NCI-H226 (cell line): ENCODE results near the gene PPP4R2.

Experiments
- DNase-seq: peaks from one replicate; pipeline ENCODE4 v3.0.0-alpha.2; 2015

The PPP4R2 gene

DNA sequence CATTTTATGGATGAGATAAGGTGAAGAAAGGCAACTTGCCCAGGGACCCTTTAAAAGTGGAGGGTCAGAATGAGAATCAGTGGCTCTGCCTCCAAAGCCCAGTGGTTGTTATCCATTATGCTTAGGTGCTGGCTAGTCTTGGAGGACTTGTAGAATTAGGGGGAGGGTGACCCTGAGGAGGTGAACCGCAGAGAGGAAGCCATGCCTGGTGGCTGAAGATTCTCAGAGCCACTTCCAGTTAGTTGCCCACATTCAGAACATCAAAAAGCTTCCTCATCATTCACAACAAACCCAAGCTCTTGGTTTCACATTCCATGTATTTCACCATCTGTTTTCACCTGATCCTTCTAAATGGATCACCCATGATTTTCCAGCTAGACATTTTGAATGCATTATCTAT, 76.0 kb downstream of the PPP4R2 start:
- no peak for DNase-seq

- peak; percentile 17 for DNase-seq
These were observed 76.6 kb downstream of the PPP4R2 start for GRCh38 chr3:73073091-73073707.

DNA sequence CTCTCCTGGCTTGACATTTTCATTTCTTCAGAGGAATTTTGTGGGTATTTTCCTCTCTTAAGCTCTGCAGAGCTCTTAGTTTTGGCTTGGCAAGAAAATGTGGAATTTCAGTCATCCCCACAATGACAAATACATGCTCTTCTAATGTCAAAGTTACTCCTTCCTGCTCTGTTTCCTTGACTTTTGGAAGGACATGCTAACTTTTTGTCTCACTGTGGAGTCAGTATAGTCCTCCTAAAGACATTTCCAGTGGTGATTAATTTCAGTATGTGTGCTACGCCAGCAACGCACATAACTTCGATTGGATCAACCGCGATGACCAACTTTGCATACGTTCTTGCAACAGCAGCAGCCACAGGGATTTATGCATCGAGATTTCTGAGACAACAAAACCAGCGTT, 78.2 kb downstream of the PPP4R2 start:
- no peak for DNase-seq

DNA sequence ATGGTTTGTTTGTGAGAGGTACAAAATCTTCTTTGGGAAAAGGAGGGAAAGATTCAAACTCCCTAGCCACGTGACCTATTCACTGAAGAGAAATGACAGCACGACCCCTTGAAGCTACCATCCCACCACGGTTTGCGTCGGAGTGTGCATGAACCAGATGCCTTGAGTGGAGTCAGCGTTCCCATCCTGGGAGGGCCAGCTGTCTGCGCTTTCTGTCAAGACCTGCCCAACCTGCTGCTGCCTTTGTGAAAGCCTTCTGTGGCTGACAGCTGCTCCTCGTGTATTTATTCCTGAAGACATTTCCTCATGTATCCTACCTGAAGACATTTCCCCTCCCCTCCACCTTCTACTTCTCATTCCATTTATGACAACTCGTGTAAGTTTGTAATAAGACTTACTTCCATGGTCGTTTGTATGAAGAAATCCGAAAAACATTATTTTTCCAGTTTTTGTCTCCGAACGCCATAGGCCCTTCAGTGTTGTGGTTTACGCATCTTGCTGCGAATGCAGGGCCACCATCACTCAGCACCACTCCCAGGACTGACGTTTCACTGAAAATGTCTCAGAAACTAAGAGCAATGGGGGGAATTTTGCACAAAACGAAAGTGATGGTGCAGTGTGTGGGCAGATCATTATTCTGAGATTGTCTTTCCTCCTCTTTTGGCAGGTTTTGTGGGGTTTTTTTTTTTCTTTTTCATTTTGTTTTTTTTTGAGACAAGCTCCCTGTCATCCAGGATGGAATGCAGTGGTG, 83.8 kb downstream of the PPP4R2 start:
- no peak for DNase-seq

DNA sequence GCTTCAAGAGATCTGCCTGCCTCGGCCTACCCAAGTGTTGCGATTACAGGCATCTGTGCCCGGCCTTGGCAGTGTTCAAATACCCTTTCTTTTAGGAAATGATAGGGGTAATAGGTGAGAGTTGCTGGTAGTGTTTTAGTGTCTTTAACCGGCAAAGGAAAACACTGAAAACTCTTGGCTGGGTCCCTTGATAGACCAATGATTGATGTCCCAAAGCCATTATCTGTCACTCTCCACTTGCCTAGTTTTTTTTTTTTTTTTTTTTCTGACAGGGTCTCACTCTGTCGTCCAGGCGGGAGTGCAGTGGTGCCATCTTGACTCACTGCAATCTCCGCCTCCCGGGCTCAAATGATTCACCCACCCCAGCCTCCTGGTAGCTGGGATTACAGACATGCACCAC, 84.5 kb downstream of the PPP4R2 start:
- no peak for DNase-seq

- DNase-seq = no peak
These were observed 87.6 kb downstream of the PPP4R2 start for GRCh38 chr3:73084170-73084569.

DNA sequence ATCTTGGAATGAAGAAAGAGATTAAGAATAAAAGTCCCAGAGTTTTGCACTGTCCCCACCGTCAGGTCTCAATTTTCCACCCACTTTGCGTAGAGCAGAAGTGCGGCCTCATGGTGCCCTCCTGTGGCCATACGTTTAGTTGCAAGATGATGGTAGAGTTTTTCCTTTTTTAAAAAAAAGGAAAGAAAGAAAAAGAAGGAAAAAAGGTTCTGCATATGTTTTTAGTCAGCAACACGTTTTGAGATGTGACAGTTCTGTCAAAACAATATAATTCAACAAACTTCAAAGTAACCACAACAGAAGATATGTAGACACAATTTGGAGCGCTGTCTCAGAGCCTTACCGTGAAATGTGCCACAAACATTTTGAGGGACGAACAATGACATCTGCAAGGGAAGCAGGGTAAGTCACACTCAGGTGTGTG, 89.5 kb downstream of the PPP4R2 start:
- DNase-seq = no peak

GRCh38 chr3:73094129-73094528, 97.5 kb downstream of the PPP4R2 start:
- no peak for DNase-seq

DNA sequence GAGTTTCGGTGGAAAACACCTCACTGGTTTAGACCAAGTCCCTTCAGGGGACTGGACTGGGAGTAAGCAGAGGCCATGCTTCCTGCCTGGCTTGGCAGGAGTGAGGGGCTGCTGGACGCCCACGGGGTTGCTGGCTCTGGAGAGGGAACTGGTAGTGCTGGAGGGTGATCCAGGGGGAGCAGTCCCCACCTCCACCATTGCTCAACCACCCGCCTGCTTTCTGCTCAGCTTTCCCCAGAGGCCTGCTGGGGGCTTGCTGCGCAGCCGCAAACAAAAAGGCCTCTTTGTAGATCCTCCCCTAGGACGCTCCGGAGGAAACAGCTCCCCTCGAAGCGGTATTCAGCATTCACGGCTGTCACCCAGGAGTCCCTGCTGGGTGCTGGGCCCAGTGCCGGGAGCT, 98.3 kb downstream of the PPP4R2 start:
- DNase-seq = no peak

GRCh38 chr3:73096169-73096568, 99.6 kb downstream of the PPP4R2 start:
- no peak for DNase-seq

DNA sequence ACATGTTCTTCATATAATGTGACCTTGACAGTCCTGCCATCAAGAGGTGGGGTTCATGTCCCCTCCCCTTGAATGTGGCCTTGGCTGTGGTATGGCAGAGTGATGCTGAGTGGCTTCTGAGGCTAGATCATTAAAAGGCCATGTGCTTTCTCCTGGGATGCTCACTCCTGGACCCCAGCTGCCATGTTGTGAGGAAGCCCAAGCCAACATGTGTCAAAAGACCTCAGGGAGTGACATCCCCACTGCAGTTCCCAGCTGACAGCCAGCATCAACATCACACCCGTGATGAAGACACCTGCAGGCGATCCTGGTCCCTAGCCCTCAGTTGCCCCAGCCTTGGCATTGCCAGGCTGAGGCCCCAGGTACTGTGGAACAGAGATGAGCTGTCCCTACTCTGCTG, 101.4 kb downstream of the PPP4R2 start:
- DNase-seq = no peak

DNA sequence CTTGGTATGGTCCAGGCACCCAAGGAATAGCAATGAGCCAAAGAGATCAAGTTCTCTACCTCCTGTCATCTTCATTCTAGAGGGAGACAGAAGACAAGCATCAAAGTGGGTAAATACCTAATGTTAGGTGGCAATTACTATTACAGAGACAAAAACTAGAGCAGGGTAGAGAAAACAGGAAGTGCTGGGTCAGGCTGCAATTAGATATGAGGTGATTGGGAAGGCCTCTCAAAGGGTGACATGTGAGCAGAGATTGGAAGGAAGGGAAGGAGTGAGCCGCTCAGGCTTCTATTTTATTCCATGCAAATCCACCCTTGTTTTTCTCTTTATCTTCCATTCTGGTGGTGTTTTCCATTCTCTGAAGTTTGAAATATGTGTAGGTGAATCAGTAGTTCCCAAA, 102.3 kb downstream of the PPP4R2 start:
- no peak for DNase-seq

DNA sequence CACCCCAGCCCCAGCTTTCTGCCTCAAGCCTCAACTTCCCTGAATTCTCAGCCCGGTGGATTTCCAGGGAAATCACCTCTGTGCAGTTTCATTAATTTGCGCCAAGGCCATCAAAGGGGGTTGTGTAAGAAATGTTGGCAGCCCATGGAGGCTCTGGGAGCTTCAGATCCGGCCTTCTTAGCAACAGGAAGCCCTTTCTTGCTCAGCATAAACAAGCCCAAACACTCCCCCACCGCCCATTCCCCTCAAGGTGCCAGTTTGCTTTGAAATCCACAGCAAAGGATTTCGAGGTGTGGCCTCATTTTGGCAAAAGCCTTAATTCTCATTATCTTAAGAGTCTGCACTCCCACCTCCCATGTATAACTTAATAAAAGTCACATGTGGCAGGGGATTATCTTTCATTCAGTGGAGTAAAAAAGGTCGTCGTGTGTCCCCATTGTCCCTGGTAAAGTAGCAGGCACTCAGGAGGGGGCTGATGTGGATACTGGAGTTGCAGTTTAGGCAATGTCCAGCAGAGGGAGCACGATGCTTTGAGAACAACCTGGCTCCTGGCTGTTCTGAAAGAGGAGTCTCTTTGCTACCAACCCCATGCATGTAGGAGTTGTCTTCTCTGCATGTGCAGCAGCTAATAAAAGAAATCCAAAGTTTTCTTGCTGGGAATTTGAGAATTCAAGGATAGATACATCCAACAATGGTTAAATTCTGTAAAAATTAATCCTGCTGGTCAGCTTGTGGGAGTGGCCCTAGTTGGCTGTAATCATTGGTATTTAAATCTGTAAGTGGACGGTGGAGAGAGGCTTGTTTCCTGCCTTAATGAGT, 104.3 kb downstream of the PPP4R2 start:
- DNase-seq = peak; percentile 35

- no peak for DNase-seq
These were observed 105.3 kb downstream of the PPP4R2 start for GRCh38 chr3:73101881-73102280.

GRCh38 chr3:73107215-73107614, 110.6 kb downstream of the PPP4R2 start:
- no peak for DNase-seq

- DNase-seq = no peak
These were observed 111.1 kb downstream of the PPP4R2 start for GRCh38 chr3:73107676-73108187.

GRCh38 chr3:73108750-73109149, 112.1 kb downstream of the PPP4R2 start:
- DNase-seq = no peak

- DNase-seq = no peak
These were observed 113.9 kb downstream of the PPP4R2 start for GRCh38 chr3:73110530-73110929.

GRCh38 chr3:73114711-73115110, 118.1 kb downstream of the PPP4R2 start:
- no peak for DNase-seq

DNA sequence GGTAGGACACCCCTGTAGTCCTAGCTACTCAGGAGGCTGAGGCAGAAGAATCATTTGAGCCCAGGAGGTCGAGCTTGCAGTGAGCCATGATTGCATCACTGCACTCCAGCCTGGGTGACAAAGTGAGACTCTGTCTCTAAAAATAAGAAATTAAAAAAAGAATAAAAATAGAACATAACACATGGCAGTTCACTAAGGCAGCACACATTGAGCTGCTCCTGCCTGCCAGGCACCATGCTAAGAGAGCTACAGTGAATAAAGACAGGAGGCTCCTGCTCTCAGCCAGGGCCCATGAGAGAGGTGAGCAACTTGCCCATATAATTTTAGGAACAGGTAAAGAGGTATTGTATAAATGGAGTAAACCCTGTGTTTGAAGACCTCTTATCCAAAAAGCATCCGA, 119.2 kb downstream of the PPP4R2 start:
- no peak for DNase-seq
